NCI-H2196 (cell line): Measurements from ENCODE around the gene UBAC2.

Source experiments
- DNase-seq: peaks from one replicate; lab custom pipeline; 2025; ENCODE audit not compliant: unreplicated experiment; lab: John Stamatoyannopoulos, UW

UBAC2 gene

DNA sequence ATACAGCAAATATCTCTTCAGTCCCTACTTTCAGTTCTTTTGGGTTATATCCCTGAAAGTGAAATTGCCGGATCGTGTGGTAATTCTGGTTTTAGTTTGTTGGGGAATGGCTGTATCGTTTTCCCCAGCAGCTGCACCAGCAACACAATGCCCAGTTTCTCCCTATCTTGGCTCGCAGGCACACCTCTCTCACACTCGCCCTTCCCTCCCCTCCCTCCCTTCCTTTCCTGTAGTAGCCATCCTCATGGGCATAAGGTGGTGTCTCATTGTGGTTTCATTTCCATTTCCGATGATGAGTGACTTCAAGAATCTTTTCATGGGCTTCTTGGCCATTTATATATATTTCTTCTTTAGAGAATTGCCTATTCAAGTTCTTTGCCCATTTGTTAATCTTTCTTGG is 66.2 kb downstream of the UBAC2 start:
- DNase-seq = no peak

DNA sequence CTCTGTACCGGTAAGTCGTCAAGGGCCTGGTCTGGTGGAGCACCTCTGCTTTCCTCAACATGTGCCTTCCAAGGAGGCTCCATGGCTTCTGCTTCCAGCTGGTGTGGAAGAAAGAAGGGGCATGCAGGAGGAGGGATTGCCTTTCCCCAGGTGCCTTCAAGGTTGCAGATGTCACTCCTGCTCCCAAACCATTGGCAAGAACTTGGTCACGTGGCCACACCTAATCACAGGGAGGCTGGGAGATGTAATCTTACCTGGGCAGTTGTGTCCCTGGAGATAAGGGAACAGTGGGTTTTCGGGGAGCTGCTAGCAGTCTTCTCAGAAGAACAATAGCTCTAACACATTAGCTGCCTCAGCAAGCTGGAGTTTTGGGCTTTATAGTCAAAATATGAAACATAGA is 67.3 kb downstream of the UBAC2 start:
- DNase-seq = no peak

GRCh38 chr13:99268822-99269221 is 68.2 kb downstream of the UBAC2 start:
- no peak for DNase-seq

GRCh38 chr13:99269627-99270241 is 69.1 kb downstream of the UBAC2 start:
- DNase-seq = peak; percentile 9

DNA sequence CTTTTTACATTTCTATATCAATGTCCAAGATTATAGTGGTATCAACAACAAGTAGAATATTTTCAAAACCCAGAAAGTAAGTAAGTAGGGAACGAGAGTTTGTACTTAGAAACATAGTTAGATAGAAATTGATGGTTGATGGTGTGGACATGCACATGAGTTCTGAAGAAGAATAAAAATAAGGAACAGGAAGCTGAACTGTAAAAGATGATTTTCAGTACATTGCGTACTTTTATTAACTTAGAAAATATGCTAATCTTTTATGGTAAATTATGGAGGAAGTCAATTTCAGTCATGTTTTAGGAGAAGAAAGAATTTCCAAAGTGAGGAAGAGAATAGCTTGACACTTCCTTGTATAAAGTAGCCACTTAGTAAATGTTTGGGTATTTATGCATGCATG is 69.9 kb downstream of the UBAC2 start:
- DNase-seq = no peak

GRCh38 chr13:99271249-99271648 is 70.6 kb downstream of the UBAC2 start:
- DNase-seq = no peak

DNA sequence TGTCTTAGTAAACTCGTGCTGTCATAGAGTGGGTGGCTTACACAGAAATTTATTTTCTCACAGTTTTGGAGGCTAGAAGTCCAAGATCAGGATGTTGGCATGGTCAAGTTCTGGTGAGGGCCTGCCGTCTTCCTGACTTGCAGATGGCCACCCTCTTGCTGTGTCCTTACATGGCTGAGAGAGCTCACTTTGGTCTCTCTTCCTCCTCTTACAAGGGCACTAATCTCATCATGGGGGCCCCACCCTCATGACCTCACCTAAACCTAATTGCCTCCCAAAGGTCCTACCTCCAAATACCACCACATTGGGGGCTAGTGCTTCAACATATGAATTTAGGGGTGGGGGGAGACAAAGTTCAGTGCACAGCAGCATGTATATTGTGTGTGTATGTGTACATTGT is 71.8 kb downstream of the UBAC2 start:
- DNase-seq = no peak

- no peak for DNase-seq
Measured at GRCh38 chr13:99273128-99273527, 72.5 kb downstream of the UBAC2 start.

- DNase-seq = no peak
Measured at GRCh38 chr13:99275093-99275469, 74.4 kb downstream of the UBAC2 start.

- DNase-seq = no peak
Measured at GRCh38 chr13:99276706-99277105, 76.1 kb downstream of the UBAC2 start.

DNA sequence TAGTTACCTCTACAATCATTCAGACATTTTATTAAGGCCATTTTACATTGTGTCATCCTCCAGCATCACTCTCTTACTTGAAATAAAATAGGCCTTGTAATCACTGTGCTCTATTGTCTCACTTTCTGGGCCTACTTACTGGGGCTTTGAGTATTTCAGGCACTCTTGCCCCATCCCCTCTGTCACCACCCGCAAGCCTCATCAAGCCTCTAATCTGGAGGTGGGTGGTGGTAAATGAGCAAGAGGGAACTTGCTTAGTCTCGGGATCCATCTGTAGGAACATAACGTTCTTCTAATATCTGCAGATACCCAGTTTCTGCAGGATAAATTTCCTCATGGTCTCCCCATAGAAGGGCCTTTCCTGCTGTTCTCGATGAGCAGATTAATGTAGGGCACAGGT is 77.0 kb downstream of the UBAC2 start:
- DNase-seq = no peak

DNA sequence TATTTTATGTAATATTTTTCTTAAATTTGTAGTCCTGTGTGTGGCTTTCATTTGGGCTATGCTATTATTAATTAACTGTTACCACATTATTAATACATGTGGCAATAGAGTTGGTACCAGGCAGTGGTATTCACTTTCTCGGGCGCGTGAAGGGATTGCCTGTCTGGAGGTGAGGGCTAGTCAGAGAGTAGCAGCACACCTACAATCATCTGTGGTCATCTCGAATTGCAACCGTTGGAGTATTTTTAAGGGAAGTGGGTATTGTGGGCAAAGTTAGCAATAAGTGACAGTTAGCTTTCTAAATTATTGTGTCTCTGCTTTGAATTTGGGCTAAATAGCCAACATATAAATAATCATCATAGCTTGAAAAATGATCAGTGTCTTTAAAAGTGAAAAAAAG is 77.5 kb downstream of the UBAC2 start:
- no peak for DNase-seq

DNA sequence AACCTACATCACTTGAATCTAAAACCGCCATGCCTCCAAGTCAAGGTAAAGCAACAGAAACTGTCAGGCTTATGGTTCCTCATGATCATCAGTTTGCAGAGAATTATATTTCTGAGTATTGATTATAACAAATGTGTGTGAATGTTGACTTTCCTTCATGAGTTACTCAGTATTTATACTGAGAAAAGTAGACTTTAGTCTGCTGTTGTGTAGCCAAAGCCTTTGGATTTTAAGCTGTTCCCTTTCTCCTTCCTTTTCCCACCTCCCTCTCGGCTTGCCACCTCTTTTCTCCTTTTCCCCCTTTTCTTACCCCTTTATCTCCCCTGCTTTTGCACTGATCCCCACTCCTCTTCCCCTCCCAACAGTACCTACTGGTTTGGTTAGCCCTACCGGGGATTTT is 78.2 kb downstream of the UBAC2 start:
- no peak for DNase-seq

GRCh38 chr13:99279637-99280036 is 79.0 kb downstream of the UBAC2 start:
- DNase-seq = no peak

- DNase-seq = no peak
Measured at GRCh38 chr13:99280166-99280565, 79.5 kb downstream of the UBAC2 start.

DNA sequence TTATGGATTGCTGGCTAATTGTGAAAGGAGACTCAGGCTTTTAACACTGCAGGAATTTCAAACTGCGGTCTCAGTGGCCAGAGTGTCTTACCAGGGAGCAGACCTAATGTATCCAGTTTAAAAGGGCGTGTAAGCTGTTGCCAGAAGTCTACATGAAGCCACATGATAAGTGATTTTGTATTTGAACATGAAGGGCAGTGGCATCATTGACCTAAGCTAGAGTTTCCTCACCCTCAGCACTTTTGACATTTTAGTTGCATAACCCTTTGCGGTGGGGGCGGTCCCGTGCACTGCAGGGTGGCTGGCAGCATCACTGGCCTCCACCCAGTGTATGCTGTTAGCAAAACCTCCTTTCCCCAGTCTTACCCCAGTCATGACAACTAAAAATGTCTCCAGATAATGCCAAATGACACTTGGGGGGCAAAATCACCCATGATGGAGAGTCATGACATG is 81.2 kb downstream of the UBAC2 start:
- no peak for DNase-seq

GRCh38 chr13:99282264-99283231 is 81.9 kb downstream of the UBAC2 start:
- DNase-seq = no peak

DNA sequence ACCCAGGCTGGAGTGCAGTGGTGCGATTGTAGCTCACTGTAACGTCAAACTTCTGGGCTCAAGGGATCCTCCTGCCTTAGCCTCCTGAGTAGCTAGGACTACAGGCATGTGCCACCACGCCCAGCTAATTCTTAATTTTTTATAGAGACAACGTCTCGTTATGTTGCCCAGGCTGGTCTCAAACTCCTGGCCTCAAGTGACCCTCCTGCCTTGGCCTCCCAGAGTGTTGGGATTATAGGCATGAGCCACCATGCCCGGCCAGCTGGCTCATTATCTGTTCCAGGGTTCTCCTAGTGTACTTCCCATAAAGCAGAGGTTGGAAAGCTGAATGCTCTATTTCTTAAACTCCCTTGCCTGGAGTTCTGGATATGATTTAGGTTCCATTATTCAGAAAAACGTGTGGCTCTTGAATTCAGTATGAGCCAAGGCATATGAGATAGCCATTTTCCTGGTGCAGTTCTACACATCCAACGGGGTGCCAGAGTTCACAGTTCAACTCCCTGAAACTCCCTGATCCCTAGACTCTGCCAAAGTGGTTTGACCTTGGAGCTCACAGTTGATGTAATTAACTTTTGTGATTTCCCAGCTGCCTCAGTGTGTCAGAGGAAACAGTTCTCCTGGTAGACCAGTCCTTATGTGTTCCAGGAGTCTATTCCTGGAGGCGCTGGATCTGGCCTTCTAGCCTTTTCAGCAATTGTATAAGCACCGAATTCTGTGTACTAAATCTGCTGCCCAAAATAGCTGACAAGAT is 85.0 kb downstream of the UBAC2 start:
- DNase-seq = no peak

GRCh38 chr13:99287551-99287950 is 86.9 kb downstream of the UBAC2 start:
- no peak for DNase-seq

DNA sequence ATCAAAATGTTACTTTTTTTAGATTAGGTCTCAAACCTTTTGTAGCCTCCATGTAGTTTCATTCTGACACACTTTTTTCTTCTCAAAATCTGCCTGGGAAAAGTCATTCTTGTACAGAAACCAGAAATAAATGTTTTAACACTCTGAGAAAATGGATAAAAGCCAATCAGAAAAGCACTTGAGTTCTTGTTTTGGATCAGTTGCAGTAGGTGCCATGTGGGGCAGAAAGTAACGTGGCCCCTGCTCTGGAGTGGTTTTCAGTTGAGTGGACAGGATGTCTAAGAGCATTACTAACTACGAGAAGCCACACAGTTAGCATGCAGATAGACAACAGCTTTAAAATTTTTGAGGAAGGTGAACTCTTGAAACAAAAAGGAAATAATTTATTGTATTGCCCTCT is 87.4 kb downstream of the UBAC2 start:
- DNase-seq = no peak

GRCh38 chr13:99289271-99289670 is 88.6 kb downstream of the UBAC2 start:
- no peak for DNase-seq
